DND-41 (cell line): ENCODE results near the gene EXOSC2.
A peak's percentile ranks its signal among the peaks of the same experiment; 100 is the strongest.

ENCODE experiments used
- ATAC-seq: fragments of 200-7000 bp; cut with Tn5 transposase; 3 replicates; pipeline ENCODE4 v1.9.1; 2021; ENCODE audit warnings: low read depth; ENCODE audit not compliant: insufficient read depth
- DNase-seq: peaks from one replicate; pipeline ENCODE4 v3.0.0-alpha.2; 2020
- H2AFZ ChIP-seq: 2 replicates; pipeline ENCODE4 v1.6.0; 2012; ENCODE audit warnings: low read depth, low read length
- H3K27ac ChIP-seq: 2 replicates; pipeline ENCODE4 v1.5.1; 2012; ENCODE audit warnings: low read length, inconsistent platforms
- H3K27me3 ChIP-seq: fragments of 200-600 bp; sonication (generic); 2 replicates; pipeline ENCODE4 v1.6.0; 2012; ENCODE audit warnings: low read length, mild to moderate bottlenecking, inconsistent platforms; ENCODE audit not compliant: insufficient read depth, poor library complexity
- H3K36me3 ChIP-seq: 2 replicates; pipeline ENCODE4 v1.5.1; 2012; ENCODE audit warnings: low read length, inconsistent platforms; ENCODE audit not compliant: insufficient read depth
- H3K4me1 ChIP-seq: 2 replicates; pipeline ENCODE4 v1.5.1; 2012; ENCODE audit warnings: mild to moderate bottlenecking, low read length; ENCODE audit not compliant: insufficient read depth
- H3K4me2 ChIP-seq: 2 replicates; pipeline ENCODE4 v1.6.0; 2012; ENCODE audit warnings: mild to moderate bottlenecking, moderate library complexity, low read length, inconsistent platforms; ENCODE audit not compliant: insufficient read depth
- H3K4me3 ChIP-seq, 2 experiments: fragments of 200-600 bp in 1 of 2; shearing (Covaris generic) in 1 of 2; 2 replicates each; pipeline ENCODE4 v1.5.1; 2012 to 2016; ENCODE audit warnings: inconsistent platforms in 2 of 2, low read length in 2 of 2, mild to moderate bottlenecking in 2 of 2, low read depth in 1 of 2, moderate library complexity in 1 of 2
- H3K79me2 ChIP-seq: 2 replicates; pipeline ENCODE4 v1.6.0; 2012; ENCODE audit warnings: low read length, inconsistent platforms; ENCODE audit not compliant: insufficient read depth
- H3K9ac ChIP-seq: 2 replicates; pipeline ENCODE4 v1.6.0; 2012; ENCODE audit warnings: low read depth, mild to moderate bottlenecking, inconsistent platforms, low read length, moderate library complexity
- H3K9me3 ChIP-seq: 2 replicates; pipeline ENCODE4 v1.5.1; 2012; ENCODE audit warnings: low read length, moderate library complexity, mild to moderate bottlenecking, inconsistent platforms; ENCODE audit not compliant: insufficient read depth, severe bottlenecking
- H4K20me1 ChIP-seq: 2 replicates; pipeline ENCODE4 v1.6.0; 2012; ENCODE audit warnings: low read length; ENCODE audit not compliant: insufficient read depth
- EZH2 ChIP-seq: IDR thresholded peaks from 3 replicates; pipeline ENCODE4 v1.6.1; 2012; ENCODE audit warnings: borderline replicate concordance, low read depth, mild to moderate bottlenecking, moderate library complexity, low read length, inconsistent platforms; ENCODE audit not compliant: severe bottlenecking
- TF ChIP-seq, protein P1 (sequence below): IDR thresholded peaks from 2 replicates; pipeline ENCODE4 v1.5.1; 2012; ENCODE audit warnings: borderline replicate concordance, low read length, moderate library complexity, mild to moderate bottlenecking; ENCODE audit not compliant: poor library complexity, severe bottlenecking; ENCODE audit errors: extremely low read depth

The EXOSC2 gene

DNA sequence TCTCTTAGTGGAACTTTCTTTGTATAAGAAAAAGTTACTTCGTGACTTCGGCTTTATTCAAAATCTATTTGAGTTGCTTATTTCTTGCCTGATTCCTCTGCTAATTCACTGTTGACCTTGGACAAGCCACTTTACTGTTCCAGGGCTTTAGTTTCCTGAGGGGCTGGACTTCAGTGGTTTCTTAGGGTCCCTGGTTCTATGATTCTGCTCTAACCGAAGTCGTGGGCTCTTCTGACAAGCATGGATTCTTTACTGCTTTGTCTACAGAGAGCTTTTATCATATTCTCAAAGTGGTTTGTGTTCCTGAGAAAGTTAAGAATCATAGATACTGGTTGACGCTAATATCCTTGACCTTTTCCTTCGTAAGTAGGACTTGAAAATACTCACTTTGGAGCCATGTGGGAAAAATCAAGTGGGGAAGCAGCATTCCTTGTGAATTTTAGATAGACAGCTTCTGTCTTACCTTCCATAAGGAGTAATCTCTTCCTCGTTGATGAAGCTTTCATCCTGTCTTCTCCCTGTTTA, 21.1 kb downstream of the EXOSC2 start:
- DNase-seq (no peak), ATAC-seq (no peak)
- peaks cover 45% of the 10 kb centered on the region for H3K4me1 ChIP-seq
- TF ChIP-seq, protein P1, sequence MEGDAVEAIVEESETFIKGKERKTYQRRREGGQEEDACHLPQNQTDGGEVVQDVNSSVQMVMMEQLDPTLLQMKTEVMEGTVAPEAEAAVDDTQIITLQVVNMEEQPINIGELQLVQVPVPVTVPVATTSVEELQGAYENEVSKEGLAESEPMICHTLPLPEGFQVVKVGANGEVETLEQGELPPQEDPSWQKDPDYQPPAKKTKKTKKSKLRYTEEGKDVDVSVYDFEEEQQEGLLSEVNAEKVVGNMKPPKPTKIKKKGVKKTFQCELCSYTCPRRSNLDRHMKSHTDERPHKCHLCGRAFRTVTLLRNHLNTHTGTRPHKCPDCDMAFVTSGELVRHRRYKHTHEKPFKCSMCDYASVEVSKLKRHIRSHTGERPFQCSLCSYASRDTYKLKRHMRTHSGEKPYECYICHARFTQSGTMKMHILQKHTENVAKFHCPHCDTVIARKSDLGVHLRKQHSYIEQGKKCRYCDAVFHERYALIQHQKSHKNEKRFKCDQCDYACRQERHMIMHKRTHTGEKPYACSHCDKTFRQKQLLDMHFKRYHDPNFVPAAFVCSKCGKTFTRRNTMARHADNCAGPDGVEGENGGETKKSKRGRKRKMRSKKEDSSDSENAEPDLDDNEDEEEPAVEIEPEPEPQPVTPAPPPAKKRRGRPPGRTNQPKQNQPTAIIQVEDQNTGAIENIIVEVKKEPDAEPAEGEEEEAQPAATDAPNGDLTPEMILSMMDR: no peak
- no peak for TF ChIP-seq EZH2
- H3K36me3 ChIP-seq: no peaks in the 10 kb centered on the region
- H3K79me2 ChIP-seq: peaks cover 54% of the 10 kb centered on the region
- H3K27ac ChIP-seq: peak overlapping the region; percentile 50
- no peaks in the 10 kb centered on the region for H4K20me1 ChIP-seq
- peak overlapping the region; percentile 54 to 68; a peak in 3 of 4 replicates for H3K4me3 ChIP-seq
- peak overlapping the region; percentile 84 for H3K4me2 ChIP-seq
- no peaks in the 10 kb centered on the region for H3K27me3 ChIP-seq
- no peaks in the 10 kb centered on the region for H3K9me3 ChIP-seq
- no peak overlapping the region for H2AFZ ChIP-seq
- peak overlapping the region; percentile 84 for H3K9ac ChIP-seq

DNA sequence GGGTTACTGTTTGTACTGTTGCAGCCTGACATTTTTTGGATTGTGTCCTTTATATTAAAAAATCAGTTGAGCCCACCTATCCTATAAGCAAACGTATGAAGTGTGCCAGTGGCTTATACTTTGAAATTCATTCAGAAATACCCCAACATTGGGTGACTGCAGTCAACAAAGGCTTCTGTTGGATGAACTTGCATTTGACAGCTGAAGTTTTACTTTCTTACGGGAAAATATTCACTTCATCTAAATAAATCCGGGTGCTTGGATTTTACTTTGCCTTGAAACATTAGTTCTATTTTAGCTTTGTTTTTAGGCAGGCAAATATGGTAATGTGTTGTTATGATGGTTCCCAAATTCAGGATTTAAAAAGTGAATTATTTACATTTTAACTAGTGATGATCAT, 21.7 kb downstream of the EXOSC2 start:
- Histone ChIP-seq H3K9me3 (no peaks in the 10 kb centered on the region), H3K27me3 (no peaks in the 10 kb centered on the region), H3K79me2 (peaks cover 58% of the 10 kb centered on the region), H3K4me2 (peak overlapping the region; percentile 84), H3K36me3 (no peaks in the 10 kb centered on the region), H3K9ac (peak overlapping the region; percentile 84), H3K27ac (peak overlapping the region; percentile 12; the same call in 1 of the 2 replicates), H3K4me3 (peak overlapping the region; percentile 54 to 68; a peak in 3 of 4 replicates), H2AFZ (no peak overlapping the region), H3K4me1 (peaks cover 45% of the 10 kb centered on the region), H4K20me1 (no peaks in the 10 kb centered on the region)
- ATAC-seq (no peak), DNase-seq (no peak)
- TF ChIP-seq, protein P1: no peak
- no peak for TF ChIP-seq EZH2

DNA sequence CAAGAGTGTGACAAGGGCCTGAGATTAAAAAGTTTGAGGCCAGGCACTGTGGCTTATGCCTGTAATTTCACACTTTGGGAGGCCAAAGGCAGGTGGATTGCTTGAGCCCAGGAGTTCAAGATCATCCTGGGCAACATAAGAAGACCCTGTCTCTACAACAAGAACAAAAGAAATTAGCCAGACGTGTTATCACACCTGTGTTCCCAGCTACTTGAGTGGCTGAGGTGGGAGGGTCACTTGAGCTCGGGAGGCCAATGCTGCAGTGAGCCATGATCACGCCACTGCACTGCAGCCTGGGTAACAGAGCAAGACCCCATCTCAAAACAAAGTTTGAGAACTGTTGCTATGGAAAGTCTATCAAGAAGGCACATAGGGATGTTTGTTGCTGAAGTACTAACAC, 25.0 kb downstream of the EXOSC2 start:
- H3K4me1 ChIP-seq: peaks cover 36% of the 10 kb centered on the region
- H3K27ac ChIP-seq: no peak overlapping the region
- no peak overlapping the region for H2AFZ ChIP-seq
- H3K27me3 ChIP-seq: no peaks in the 10 kb centered on the region
- no peak overlapping the region for H3K9ac ChIP-seq
- TF ChIP-seq, protein P1: no peak
- TF ChIP-seq EZH2: no peak
- H3K4me3 ChIP-seq: no peak overlapping the region
- H3K4me2 ChIP-seq: no peak overlapping the region
- no peaks in the 10 kb centered on the region for H3K9me3 ChIP-seq
- ATAC-seq (no peak), DNase-seq (no peak)
- no peaks in the 10 kb centered on the region for H3K36me3 ChIP-seq
- H3K79me2 ChIP-seq: peaks cover 63% of the 10 kb centered on the region
- H4K20me1 ChIP-seq: peaks cover 3% of the 10 kb centered on the region; the same call in 1 of the 2 replicates

DNA sequence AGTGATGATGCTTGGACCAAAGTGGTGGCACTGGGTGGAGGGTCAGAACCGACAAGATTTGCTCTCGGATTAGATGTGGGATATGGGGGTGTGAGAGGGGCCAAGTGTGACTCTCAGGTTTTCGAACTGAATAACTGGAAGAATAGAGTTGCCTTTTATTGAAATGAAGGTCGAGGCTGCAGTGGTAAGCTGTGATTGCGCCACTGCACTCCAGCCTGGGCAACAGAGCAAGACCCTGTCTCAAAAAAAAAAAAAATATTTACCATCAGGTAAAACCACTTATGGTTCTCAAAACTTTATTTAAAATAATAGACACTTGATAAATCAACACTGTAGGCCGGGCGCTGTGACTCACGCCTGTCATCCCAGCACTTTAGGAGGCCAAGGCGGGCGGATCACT, 27.2 kb downstream of the EXOSC2 start:
- no peak overlapping the region for H2AFZ ChIP-seq
- ATAC-seq: no peak
- H4K20me1 ChIP-seq: peaks cover 3% of the 10 kb centered on the region; the same call in 1 of the 2 replicates
- peaks cover 14% of the 10 kb centered on the region for H3K4me1 ChIP-seq
- H3K36me3 ChIP-seq: no peaks in the 10 kb centered on the region
- TF ChIP-seq, protein P1: no peak
- no peak for TF ChIP-seq EZH2
- no peak for DNase-seq
- no peak overlapping the region for H3K27ac ChIP-seq
- no peak overlapping the region for H3K9ac ChIP-seq
- no peak overlapping the region for H3K4me2 ChIP-seq
- no peaks in the 10 kb centered on the region for H3K27me3 ChIP-seq
- no peaks in the 10 kb centered on the region for H3K9me3 ChIP-seq
- peaks cover 41% of the 10 kb centered on the region for H3K79me2 ChIP-seq
- H3K4me3 ChIP-seq: no peak overlapping the region
